ENCODE results near the gene IL7R.
A peak's percentile ranks its signal among the peaks of the same experiment; 100 is the strongest.

IL7R gene

GRCh38 chr5:35859101-35859661 lies 2.5 kb downstream of the IL7R start:
- peak; percentile 24 for DNase-seq (ENCODE audit: low read depth)
- H3K4me3 ChIP-seq (ENCODE audit: low read length), result no peak overlapping the region
- no peak for TF ChIP-seq CTCF (IDR thresholded peaks at IDR 0.05; ENCODE audit: insufficient read depth, low read depth, low read length, missing control alignments)

- no peak overlapping the region for H3K4me3 ChIP-seq (ENCODE audit: low read length)
- TF ChIP-seq CTCF (IDR thresholded peaks at IDR 0.05; ENCODE audit: insufficient read depth, low read depth, low read length, missing control alignments), result no peak
- DNase-seq (ENCODE audit: low read depth), result no peak
These were observed 4.0 kb downstream of the IL7R start for GRCh38 chr5:35860686-35861085.

- DNase-seq (ENCODE audit: low read depth), result no peak
- H3K4me3 ChIP-seq (ENCODE audit: low read length), result no peak overlapping the region
- TF ChIP-seq CTCF (IDR thresholded peaks at IDR 0.05; ENCODE audit: insufficient read depth, low read depth, low read length, missing control alignments), result no peak
These were observed 5.0 kb downstream of the IL7R start for GRCh38 chr5:35861718-35862117.

GRCh38 chr5:35862126-35862525 lies 5.4 kb downstream of the IL7R start:
- H3K4me3 ChIP-seq (ENCODE audit: low read length), result no peak overlapping the region
- TF ChIP-seq CTCF (IDR thresholded peaks at IDR 0.05; ENCODE audit: insufficient read depth, low read depth, low read length, missing control alignments), result no peak
- DNase-seq (ENCODE audit: low read depth), result no peak

GRCh38 chr5:35863159-35863558 lies 6.5 kb downstream of the IL7R start:
- DNase-seq (ENCODE audit: low read depth), result peak; percentile 66
- TF ChIP-seq CTCF (IDR thresholded peaks at IDR 0.05; ENCODE audit: insufficient read depth, low read depth, low read length, missing control alignments), result no peak
- no peak overlapping the region for H3K4me3 ChIP-seq (ENCODE audit: low read length)

GRCh38 chr5:35867998-35868397 lies 11.3 kb downstream of the IL7R start:
- H3K4me3 ChIP-seq (ENCODE audit: low read length), result no peak overlapping the region
- DNase-seq (ENCODE audit: low read depth), result no peak
- no peak for TF ChIP-seq CTCF (IDR thresholded peaks at IDR 0.05; ENCODE audit: insufficient read depth, low read depth, low read length, missing control alignments)

- no peak for TF ChIP-seq CTCF (IDR thresholded peaks at IDR 0.05; ENCODE audit: insufficient read depth, low read depth, low read length, missing control alignments)
- no peak overlapping the region for H3K4me3 ChIP-seq (ENCODE audit: low read length)
- DNase-seq (ENCODE audit: low read depth), result no peak
These were observed 13.1 kb downstream of the IL7R start for GRCh38 chr5:35869685-35870277.

Data from epithelial cell of esophagus (primary cell).